Iris pigment epithelial cell (primary cell): ENCODE results near the gene GPR146.

Experiments
- DNase-seq: peaks from one replicate; pipeline ENCODE4 v3.0.0-alpha.2; 2011; ENCODE audit warnings: low read depth

GPR146 gene

DNA sequence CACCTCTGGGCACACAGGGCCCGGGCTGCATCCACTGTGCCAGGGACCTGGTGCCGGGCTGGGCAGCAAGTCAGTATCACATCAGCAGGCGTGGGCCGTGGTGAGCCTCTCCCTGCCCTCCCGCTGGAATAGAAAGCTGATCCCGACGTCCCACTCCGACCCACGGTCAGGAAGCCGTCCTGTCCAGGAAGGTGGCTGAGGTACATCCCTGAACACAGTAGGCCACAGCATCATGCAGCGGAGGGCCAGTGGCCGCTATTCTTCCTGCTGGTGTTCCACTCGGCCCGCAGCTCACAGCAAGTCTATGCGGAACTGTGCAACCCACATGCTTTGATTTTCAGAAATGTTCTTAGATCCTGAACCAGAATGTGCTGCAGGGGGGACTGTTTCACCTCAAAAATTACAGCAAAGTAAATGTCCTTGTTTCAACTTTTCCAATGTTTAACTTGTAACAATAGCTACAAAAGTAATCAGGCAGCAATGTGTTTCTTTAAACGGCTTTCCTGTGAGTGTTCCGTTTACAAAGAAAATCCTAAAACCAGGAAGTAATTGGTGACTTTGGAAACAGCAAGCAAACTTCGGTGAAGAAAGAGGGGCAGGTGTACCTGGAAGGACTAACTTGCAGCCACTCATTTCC is 676 bp upstream of the GPR146 start:
- no peak for DNase-seq

DNA sequence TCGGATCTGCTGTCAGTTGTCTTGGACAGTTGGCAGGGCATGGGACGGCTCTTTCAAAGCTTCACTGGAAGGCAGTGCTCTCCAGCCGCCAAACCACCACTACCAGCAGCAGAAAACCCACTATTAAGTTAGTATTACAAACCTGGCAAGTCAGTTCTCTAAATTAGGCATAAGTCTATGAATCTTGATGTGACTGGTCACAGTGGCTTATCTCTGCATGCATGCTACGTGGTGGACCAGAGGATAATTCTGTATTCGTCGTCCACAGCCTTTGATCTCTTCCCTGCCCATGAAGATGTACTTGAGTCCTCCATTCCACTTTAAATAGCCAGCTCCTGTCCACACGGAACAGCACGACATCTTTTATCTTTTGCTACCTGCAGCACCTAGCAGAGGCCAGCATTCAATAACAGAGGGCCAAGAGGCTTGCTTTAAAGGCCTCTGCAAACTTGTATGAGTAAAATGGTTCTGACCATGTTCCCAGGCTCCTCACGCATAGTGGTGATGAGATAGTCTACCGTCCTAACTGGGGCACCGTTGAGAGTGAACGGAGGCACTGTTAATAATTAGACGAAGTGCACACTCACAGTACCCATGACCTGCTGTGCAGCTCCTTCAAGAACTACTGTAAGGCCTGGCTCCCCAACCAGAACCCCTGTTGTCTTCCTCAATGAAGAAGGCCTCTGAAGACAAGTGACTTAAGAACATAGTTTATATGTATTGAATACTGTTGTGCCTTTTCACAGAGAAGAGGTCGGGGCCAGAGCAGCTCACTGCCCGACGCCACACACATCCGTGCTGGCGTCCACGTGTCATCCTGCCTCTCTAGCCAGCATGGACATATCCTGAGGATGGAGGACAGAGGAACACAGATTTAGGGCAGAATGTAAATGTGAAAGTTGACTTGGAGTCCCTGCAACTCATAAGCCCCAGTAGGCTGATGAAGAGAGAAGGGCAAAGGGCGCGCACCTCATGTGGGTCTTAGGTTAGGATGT is 1.0 kb downstream of the GPR146 start:
- no peak for DNase-seq

DNA sequence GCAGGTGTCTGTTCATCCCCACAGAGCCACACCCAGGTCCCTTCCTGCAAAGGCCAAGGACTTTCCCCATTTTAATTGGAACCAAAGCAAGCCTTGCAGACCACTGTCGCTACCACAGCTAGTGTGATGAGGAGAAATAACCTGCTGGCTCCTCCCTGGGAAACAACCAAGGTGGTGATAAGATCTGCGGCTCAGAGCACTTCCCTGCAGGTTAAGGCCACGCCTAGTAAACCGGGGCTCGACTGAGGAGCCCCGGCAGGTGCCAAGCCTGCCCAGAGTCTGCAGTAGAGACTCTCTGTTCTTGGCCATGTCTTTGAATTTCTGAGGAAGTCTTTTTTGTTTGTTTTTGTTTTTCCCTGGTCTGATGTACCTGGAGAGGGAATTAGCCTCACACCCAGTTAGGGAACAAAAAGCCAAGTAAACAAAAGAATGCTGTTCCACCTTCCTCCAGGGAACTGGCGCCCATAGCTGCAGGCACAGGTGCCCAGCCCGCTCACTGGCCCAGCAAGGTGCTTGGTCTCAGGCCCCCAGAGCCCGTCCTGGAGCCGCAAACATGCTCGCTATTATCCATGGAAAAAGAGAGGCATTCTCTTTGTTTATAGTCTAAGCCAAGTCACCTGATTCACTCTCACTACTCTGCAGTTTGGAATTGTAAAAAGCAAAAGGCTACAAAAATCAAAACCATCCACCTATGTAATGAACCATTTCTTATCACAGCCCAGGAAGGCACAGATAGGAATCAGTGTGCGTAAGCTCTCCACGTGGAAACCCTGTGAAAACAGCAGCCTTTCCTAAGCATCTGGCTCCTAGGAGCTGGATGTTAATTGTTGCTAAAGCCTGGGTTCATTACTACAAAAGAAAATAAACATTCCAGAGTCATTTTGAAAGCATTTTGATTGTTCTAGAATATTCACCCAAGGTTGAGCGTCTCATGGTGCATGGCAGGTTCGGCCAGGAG is 2.7 kb downstream of the GPR146 start:
- no peak for DNase-seq

DNA sequence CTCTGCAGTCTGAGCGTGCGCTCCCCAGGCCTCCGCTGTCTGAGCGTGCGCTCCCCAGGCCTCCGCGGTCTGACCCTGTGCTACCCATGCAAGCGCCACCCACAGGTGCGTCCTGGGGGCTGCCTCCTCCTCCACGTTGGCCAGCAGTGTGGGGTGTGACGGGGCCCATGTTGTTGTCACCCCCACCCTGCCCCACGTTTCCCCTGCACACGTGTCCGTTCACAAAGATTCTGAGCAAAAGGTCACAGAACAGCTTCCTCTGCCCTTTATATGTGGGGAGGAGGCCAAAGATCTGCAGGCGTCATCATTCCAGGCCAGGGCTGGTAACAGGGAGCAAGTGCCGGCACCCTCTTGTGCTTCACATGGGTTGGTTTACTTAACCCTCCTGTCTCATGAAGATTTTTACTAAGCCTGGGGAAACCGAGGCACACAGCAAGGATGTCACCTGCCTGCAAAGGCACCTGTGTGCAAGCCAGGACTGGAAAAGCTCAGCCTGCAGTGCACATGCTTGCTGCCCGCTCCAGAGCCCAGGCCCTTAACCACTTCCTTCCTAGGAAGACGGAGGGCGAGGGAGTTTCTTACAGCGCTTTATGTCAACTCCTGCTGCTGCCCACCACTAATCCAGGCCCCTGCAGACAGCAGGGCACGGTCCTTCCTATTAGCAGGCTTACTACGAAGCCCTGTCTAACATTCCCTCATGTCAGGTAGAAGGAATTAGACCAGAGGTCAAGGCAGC is 4.8 kb downstream of the GPR146 start:
- no peak for DNase-seq

DNA sequence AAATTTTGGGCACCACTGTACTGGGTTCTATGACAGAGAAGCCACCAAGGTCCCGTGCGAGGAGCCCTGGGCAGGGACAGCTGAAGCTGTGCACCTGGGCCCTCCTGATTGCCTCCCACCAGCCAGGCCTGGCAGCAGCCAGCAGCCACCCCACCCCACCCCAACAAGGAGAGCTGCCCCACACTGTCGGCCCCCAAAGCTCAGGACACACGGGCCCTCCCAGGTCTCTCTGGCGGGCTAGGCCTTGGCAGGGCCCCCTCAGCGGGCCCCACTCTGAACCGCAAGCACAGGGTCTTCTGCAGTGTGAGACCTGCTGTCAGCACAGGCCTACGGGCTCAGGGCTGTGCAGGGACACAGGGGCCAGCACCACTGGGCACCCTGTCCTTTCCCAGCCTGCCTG is 5.5 kb downstream of the GPR146 start:
- no peak for DNase-seq

DNA sequence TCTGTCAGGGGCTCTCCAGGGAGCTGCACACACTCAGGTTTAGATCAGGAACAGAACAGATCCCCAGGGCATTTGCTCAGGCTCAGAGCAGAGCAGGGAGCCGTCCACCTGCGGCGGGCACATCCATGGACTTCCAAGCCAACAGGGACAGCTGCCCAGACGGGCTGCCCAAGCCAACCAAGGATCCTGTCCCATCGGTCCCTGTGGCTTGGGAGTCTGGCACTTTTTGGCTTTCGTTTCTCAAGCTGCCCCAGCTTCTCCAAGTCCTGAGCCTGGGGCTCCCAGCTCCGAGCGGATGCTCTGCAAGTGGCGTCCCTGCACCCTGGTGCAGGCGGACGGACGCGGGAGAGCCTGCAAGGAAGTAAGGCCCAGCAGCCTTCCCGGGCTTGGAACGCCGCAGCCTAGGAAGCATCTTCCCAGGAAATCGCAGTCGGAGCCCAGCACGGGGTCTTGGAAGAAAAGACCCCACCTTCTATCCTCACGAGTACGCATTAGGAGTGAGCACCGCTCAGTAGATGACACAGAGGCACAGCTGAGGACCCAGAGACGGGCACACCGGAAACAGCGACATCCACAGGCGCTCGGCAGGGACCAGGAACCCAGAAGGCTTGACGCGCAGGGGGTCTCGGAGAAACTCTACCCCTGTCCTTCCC is 6.0 kb downstream of the GPR146 start:
- no peak for DNase-seq

DNA sequence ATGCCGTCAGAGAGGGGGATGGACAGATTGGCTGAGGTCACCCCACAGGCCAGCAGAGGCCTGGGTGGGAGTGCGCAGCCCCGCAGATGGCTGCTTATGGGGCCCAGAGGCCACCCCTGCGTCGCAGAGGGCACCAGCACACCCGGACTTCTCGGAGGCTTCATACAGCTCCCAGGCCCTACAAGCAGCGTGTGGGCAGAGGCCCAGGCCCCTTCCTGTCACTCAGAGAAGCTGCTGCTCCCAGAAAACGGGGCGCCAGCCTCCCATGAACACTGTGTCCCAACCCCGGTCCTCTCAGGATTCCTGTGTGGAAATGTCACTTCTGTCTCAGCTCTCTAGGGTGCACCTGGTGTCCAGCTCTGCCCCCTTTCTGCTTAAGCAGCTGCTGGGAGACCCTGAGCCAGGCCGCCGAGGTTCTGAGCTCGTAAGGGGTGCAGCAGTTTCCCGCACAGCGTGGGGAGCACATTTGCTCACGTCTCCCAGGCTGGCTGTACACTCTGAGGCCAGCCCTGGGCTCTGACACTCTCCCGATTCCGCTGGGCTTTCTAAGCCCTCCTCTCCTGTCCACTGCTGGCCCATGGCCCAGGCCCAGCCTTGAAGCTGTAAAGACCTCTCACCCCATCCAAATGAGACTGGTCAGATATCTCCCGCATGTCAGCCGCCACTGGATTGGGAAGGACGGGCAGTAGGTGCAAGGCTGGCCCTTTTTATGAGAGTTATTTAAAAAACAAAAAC is 6.8 kb downstream of the GPR146 start:
- no peak for DNase-seq

DNA sequence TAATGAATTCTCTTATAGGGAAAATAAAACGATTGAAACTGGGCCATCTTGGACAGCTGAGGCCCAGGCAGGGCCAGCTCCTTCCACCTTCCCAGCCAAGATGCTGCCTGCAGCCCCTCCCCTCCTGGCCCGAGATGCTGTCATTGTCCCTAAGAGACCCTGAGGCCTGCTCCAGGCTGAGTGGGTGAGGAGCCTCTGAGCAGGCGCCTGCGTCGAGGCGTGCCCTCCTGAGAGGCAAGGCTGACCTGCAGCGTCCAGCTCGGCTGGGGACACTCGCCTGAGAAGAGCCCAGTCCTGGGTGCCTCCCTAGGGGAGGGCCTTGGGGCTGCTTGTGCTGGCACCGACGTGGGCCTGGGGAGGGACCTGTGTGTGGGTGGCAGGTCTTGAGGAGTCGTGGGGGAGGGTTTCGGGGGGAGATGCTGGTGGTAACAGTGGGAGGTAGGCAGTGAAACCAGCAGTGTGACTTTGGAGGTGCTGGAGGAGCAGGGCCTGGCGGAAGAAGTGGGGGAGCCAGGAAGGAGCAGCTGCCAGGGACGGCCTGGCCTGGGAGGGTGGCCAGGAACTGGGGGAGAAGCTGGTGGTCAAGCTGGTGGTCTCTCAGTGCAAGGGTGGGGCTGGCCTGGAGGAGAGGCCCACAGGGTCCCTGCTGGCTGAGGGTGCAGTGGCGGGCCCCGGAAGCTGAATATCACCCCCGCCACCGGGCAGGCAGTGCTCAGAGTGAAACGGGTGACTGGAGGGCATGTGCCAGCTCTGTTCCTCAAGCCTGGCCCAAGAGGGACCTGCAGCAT is 7.9 kb downstream of the GPR146 start:
- DNase-seq = no peak

DNA sequence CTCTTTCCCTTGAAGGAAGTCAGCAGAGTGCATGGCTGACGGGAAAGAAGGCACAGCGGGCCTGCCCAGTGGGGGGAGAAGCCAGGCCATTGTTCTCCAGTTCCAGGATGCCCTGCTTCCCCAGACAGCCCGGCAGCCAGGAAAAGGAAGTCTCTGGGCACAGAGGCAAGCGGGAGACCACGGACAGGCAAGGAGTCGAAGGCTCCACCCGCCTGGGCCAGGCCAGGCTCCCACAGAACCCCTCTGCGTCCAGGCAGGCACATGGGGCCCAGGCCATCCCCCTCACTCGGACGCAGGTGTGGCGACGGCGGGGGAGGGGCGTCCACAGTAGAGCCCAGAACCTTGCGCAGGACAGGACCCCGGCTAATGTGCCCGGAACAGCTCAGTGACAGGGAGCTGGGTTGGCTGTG is 8.7 kb downstream of the GPR146 start:
- DNase-seq = no peak

DNA sequence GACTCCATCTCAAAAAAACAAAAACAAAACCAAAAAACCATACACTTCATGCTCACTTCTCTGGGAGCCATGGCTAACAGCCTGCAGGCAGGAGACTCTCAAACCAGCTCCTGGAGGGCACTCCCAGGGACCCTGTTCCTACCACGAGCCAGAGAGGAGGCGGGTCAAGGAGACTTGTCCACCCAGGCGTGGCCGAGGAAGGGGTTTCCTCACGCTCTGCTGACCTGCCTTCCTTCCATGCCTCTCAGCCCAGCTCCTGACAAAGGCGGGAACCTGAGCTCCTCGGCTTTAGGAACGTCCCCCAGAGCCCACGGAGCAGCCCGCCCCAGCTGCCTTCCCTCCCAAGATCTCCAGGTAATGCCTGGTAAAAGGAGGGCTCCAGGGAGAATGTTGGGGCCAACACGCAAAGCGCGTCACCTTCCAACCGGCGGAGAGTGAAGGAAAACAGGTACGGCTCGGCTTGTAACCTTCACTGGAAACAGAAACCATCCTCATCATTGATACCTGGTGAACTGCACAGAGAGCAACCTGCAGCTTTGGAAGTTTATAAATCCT is 9.5 kb downstream of the GPR146 start:
- no peak for DNase-seq

DNA sequence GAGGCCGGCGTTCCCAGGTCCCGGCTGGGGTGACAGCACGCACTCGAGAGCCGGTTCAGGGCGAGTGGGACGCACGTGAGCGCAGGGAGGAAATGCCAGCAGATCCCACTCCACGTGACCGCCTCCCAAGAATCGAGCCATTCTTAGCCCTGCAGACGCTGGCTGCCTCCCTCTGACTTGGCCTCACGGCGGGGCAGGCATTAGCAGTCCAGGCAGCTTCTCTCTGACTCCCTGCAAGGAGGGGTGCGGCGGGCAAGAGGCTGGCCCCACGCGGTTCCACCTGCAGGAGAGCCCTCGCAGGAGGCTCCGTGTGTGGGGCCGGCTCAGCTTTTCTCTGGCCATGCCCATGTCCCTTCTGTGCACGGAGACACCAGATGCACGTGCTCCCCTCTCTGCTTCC is 10.1 kb downstream of the GPR146 start:
- DNase-seq = no peak

DNA sequence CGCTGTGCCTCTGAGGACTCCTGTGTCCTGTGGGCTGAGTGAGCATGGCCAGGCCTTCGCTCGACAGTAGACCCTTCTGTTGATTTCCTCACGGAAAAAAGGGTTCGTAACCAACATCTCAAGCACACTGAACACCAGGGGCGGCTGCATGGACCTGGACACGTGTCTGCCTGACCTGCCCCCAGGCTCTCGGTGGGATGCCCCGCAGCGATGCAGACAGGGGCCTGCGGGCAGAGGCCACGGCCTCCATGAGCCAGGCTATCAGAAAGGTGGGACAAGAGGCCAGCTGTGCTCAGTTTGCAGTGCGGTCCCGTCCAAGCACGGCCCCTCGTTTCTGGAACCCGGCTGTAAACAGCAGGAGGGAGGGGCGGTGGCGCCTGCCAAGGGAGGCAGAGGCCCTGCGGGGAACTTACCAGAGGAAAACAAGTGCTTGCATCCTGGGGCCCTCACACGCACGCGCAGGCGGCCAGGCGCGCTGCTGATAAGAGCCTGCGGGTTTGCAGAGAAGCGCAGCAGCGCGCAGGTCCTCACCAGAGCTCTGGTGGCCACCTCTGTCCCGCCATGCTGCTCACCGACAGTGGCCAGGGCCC is 10.6 kb downstream of the GPR146 start:
- peak; percentile 57 for DNase-seq

DNA sequence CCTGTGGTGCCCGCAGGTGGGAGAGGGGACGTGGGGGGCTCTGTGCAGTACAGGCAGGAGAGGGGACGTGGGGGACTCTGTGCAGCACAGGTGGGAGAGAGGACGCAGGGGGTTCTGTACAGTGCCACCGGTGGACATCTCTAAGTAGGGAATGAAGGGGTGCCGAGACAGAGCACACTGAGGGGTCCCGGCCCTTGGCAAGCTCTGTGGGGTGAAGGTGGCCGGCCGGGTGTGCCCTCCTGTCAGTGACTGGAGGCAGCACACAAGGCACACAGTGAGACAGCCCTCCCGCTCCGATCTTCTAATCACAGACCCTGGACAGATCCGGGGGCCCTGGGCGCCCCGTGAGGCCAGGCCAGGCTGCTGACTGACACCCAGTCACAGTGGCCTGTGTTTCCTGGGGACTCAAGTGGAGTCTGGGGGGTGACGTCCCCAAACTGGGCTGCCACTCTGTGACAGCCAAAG is 11.2 kb downstream of the GPR146 start:
- no peak for DNase-seq

DNA sequence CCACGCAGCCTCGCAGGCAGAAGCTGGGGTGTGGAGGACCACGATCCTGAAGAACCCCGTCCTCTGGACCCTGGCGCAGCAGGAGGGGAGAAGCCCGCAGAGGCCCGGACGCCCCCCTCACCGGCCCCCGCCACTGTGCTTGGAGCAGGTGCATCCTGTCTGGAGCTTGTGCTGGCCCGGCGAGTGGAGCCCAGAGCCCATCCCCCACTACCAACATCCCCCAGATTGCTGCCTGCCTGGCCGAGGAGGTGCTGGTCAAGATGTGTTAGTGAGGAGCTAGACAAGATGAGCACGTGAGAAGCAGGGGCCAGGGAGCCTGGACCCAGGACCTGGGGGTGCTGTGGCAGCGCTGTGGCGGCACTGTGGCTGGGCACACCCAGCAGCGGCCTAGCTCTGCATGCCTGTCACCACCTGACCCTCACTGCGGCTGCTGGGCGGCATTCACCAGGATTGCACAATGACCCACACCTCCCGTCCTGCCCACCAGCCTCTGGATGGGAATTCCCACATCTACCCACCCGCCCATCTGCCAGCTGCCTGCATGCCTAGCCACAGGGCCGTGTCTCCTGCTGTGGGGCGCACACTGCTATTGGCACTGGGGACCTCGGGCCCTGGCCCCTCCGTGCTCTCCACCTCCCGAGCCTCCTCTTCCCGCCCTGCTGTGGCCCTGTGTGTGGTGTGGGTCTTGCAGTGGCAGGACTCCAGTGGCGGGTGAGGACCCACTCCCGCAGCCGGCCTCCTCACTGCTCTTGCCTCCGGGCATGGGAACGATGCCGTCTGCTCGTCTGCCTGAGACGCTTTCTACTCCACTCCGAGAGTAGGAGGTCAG is 11.8 kb downstream of the GPR146 start:
- DNase-seq = no peak

DNA sequence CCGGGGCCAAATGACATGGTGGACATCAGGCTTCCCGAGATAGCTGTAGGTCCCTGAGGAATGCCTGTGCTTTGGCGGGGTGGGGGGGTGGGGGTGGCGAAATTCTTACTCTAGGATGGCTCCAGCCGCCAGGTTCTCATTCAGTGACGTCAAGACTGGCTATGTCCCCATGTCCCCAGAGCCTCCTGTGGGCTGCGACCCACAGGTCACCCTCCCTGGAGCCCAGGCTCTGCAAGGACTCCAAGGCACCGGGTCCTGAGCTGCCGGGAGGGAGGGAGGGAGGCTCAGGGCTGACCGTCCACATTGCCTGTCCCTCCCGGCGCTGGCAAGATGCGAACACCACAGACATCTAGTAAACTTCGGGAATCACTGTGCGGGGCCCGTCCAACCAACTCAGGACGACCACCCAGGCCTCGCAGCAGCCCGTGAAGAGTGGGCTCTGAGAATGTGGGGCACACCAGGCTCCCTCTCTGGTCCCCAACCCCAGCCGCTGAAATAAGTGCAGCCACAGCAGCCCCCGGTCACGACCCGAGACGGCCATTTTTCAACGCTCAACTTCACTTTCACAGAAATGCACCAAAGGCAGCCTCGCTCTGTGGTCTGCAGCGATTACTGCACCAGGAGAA is 12.6 kb downstream of the GPR146 start:
- DNase-seq = no peak

DNA sequence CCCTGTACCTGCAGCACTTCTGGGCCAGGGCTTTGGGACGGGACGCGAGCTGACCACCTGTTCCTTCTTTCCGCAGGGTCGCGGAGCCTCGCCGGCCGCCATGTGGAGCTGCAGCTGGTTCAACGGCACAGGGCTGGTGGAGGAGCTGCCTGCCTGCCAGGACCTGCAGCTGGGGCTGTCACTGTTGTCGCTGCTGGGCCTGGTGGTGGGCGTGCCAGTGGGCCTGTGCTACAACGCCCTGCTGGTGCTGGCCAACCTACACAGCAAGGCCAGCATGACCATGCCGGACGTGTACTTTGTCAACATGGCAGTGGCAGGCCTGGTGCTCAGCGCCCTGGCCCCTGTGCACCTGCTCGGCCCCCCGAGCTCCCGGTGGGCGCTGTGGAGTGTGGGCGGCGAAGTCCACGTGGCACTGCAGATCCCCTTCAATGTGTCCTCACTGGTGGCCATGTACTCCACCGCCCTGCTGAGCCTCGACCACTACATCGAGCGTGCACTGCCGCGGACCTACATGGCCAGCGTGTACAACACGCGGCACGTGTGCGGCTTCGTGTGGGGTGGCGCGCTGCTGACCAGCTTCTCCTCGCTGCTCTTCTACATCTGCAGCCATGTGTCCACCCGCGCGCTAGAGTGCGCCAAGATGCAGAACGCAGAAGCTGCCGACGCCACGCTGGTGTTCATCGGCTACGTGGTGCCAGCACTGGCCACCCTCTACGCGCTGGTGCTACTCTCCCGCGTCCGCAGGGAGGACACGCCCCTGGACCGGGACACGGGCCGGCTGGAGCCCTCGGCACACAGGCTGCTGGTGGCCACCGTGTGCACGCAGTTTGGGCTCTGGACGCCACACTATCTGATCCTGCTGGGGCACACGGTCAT is 13.3 kb downstream of the GPR146 start:
- no peak for DNase-seq
